GM06990 (cell line): ENCODE results near the gene C1orf21.

Experiments used
- DNase-seq: peaks from one replicate; pipeline ENCODE4 v3.0.0-alpha.2; 2011; ENCODE audit not compliant: insufficient read length; ENCODE audit errors: extremely low read depth
- H3K27me3 ChIP-seq: replicated peaks from 2 replicates; pipeline ENCODE4 v1.6.0; 2011; ENCODE audit warnings: low read length; ENCODE audit not compliant: control insufficient read depth, insufficient read depth
- H3K36me3 ChIP-seq: 2 replicates; pipeline ENCODE4 v1.5.1; 2011; ENCODE audit warnings: low read length; ENCODE audit not compliant: control insufficient read depth, insufficient read depth
- H3K4me3 ChIP-seq: replicated peaks from 2 replicates; pipeline ENCODE4 v1.5.1; 2011; ENCODE audit warnings: low read depth, mild to moderate bottlenecking, control low read depth, low read length
- TF ChIP-seq, protein P1 (sequence below): IDR thresholded peaks from 2 replicates; pipeline ENCODE4 v1.5.1; 2011; ENCODE audit warnings: low read length, control low read depth, mild to moderate bottlenecking, inconsistent platforms; ENCODE audit not compliant: insufficient read depth, poor library complexity, severe bottlenecking

Gene C1orf21

DNA sequence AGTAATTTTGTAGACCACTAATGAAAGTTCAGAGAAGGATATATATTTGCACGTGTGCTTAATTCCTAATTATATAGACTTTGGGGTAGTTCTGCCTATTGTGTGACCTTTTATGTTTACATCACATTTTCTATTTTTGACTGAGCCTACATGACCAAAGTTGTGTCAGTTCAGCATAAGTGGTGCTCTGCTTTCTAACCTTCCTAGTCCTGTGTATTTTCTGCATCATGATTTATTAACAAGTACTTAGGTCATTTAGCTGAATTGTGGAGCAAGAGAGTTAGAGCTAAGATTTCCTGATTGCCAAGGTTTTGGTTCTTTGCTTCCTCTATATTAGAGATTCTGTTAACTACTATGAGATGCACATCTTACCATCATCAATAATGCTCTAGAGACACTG is 176.0 kb downstream of the C1orf21 start:
- no peak for DNase-seq
- Histone ChIP-seq H3K27me3 (no peaks in the 10 kb centered on the region), H3K36me3 (no peaks in the 10 kb centered on the region), H3K4me3 (no peak overlapping the region)
- TF ChIP-seq, protein P1, sequence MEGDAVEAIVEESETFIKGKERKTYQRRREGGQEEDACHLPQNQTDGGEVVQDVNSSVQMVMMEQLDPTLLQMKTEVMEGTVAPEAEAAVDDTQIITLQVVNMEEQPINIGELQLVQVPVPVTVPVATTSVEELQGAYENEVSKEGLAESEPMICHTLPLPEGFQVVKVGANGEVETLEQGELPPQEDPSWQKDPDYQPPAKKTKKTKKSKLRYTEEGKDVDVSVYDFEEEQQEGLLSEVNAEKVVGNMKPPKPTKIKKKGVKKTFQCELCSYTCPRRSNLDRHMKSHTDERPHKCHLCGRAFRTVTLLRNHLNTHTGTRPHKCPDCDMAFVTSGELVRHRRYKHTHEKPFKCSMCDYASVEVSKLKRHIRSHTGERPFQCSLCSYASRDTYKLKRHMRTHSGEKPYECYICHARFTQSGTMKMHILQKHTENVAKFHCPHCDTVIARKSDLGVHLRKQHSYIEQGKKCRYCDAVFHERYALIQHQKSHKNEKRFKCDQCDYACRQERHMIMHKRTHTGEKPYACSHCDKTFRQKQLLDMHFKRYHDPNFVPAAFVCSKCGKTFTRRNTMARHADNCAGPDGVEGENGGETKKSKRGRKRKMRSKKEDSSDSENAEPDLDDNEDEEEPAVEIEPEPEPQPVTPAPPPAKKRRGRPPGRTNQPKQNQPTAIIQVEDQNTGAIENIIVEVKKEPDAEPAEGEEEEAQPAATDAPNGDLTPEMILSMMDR, result no peak

DNA sequence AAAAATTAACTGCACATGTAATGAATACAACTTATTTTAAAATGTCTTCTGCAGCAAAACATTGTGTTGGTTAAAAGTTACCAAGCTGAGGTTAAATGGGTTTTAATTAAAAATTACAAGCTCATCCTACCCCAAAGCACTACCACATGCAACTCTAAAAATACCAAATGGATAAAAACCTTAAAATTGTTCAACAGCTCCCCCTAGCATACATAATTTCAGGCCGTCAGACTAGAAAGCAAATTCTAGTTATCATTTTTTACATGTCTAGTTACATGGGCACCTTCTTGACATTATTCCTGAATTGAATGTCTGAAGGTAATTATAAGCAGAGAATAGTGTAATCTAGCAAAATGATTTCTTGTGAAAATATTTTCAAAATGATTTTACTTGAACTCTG is 176.5 kb downstream of the C1orf21 start:
- Histone ChIP-seq H3K36me3 (no peaks in the 10 kb centered on the region), H3K4me3 (no peak overlapping the region), H3K27me3 (no peaks in the 10 kb centered on the region)
- TF ChIP-seq, protein P1, result peak; percentile 45
- no peak for DNase-seq

DNA sequence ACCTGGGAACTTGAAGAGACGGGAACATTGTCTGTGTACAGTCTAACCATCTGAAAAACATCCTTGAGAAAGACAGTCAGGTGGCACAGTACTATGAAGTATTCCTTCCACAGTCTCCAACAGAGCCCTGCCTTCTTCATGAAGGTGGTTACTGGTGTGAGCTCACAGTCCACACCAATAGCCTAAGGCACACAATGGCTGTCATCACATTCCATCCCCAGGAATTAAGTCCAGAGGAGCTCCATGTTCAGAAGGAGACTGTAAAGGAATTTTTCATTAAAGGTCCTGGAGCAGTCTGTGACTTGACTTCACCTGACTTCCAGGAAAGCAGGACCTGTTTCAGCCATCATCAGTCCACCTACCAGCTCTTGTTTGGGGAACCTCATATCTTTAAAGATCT is 180.2 kb downstream of the C1orf21 start:
- DNase-seq, result no peak
- Histone ChIP-seq H3K4me3 (no peak overlapping the region), H3K27me3 (no peaks in the 10 kb centered on the region), H3K36me3 (no peaks in the 10 kb centered on the region)
- TF ChIP-seq, protein P1, result no peak

DNA sequence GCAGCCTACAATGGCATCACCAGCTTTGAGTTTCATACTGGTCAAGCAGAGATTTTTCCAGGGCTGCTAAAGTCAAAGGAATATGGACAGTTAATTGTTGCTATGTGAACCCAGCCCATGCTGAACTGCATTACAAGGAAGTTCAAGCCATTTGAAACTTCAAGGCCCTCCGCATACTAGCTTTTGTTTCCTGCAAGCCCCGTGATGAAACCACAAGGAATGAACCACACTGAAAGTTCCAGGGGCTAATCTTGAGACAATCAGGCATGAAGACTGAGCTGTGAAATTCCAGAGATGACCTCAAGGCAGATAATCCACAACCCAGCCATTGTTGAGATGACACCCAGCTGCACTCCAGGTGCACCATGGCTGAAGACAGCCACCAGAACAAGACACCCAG is 180.8 kb downstream of the C1orf21 start:
- Histone ChIP-seq H3K27me3 (no peaks in the 10 kb centered on the region), H3K4me3 (no peak overlapping the region), H3K36me3 (no peaks in the 10 kb centered on the region)
- TF ChIP-seq, protein P1, result no peak
- DNase-seq, result no peak

DNA sequence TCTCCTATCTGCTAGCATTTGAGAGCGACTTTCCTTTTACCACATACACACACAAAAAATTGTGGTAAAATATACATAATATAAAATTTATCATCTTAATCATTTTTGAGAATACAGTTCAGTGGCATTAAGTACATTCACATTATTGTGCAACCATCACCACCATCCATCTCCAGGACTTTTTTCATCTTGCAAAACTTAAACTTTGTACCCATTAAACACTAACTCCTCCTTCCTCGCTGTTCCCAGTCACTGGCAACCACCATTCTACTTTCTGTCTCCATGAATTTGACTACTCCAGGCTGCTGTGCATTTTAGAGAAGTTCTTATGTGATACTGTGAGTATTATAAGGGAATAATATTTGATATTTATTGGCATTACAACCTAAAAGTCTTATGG is 181.3 kb downstream of the C1orf21 start:
- H3K4me3 ChIP-seq, result no peak overlapping the region
- TF ChIP-seq, protein P1, result no peak
- H3K27me3 ChIP-seq, result no peaks in the 10 kb centered on the region
- DNase-seq, result no peak
- H3K36me3 ChIP-seq, result no peaks in the 10 kb centered on the region

DNA sequence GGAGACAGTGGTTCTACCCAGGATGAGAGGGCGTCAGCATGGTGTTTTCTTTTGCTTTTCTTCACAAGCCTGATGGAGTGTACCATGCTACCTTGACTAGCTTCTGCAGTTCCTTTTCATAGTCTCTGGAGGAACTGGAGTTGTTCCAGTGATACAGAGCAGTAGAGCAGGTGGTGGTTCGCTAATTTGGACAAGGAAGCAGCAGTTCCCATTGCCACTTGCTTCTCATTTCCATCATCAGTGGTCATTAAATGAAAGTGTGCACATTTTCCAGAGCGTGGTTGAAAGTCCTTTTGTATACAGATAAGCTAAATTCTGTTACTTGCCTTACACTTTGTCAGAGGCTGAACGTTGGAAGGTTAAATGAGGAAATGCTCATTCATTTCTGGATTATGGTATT is 182.3 kb downstream of the C1orf21 start:
- no peaks in the 10 kb centered on the region for H3K27me3 ChIP-seq
- no peaks in the 10 kb centered on the region for H3K36me3 ChIP-seq
- no peak for DNase-seq
- TF ChIP-seq, protein P1, result no peak
- no peak overlapping the region for H3K4me3 ChIP-seq
